Coronary artery (tissue), 2 donors: Measurements from ENCODE around the gene YPEL1.
"Not testable (repeated sequence)": the region's sequence is repeated elsewhere in the genome, so short reads cannot be mapped to it uniquely, and the experiment has no call there.

Source experiments
- DNase-seq: peaks from one replicate; pipeline ENCODE4 v3.0.0-alpha.2; 2017; ENCODE audit warnings: low spot score
- H3K27ac ChIP-seq, 2 donors: fragments of 200-600 bp; sonication (generic); one replicate each; pipeline ENCODE4 v1.5.1; 2016 to 2019
- H3K4me3 ChIP-seq: fragments of 200-600 bp; sonication (generic); 2 replicates; pipeline ENCODE4 v1.5.1; 2016; ENCODE audit warnings: mild to moderate bottlenecking, moderate library complexity
- TF ChIP-seq, protein P1 (sequence below): fragments of 200-600 bp; sonication (generic); IDR thresholded peaks from one replicate; pipeline ENCODE4 v1.5.1; 2019; ENCODE audit warnings: antibody characterized with exemption

YPEL1 gene

DNA sequence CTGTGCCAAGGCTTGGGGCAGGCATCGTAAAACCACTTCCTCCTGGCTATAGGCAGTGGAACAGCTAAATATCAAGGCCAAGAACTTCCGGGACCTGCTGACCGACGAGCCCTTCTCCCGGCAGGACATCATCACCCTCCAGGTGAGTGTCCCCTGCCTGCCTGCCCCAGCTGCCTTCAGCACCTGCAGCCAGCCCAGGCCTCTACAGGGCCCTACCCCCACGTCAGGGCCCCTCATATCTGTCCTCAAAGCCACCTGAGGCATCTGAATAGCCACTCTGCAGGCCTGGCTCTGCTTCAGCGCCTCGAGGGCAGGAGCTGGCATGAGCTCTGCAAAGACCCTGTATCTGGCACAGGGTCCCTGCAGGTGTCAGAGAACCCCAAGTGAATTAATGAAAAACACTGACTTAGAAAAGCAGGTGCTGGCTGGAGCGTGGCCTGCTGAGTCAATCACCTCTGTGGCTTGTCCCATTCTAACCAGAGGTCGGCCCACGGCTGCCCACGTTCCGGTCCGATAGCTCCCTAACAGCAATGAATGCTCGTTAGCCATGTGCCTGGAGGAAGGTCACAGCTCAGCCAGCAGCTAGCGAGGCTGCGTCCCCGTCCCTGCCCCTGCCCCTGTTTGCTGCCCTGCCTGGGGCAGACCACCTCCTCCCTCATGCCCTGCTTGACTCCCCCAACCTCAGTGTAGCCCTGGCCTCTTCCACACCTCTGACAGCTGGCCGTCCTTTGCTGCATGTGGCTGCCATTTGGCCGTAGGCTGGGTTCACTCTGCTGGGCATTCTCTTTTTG is 53.0 kb downstream of the YPEL1 start:
- no peak for DNase-seq
- H3K4me3 ChIP-seq, result no peak overlapping the region

DNA sequence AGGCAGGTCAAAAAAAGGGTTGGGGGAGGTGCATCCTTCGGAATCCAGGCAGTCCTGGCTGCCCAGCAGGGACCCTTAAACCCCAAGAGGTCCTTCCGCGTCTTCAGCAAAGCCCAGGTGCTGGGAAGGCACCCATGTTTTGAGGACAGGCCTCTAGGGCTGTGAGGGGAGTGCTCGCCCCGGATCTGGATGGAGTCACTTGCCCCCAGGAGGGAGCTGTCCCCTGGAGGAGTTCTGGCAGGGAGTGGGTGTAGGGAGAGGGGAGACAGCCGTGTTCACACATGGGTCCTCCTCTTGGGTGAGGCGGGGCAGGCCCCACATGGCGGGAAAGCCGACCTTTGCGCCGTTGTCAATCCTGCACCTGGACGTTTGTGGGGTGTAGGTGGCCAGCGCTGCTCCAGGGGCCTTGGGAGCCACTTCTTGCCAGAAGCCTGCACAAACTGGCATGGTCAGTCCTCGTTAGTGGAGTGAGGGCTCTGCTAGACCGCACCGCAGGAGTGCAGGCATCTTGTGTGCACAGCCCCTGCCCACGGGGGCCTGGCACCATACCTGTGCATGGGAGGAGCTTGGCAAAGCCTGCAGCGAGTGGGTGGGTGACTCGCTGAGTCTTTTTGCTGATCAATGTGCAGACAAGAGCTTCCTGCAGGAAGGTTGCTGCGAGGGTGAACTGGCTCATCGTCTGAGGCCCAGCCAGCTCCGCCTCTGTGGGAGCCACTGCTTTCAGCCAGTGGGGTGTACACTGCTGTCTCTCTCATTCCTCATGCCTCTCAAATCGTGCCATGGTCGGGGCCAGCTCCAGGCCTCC is 53.8 kb downstream of the YPEL1 start:
- no peak for DNase-seq
- TF ChIP-seq, protein P1, sequence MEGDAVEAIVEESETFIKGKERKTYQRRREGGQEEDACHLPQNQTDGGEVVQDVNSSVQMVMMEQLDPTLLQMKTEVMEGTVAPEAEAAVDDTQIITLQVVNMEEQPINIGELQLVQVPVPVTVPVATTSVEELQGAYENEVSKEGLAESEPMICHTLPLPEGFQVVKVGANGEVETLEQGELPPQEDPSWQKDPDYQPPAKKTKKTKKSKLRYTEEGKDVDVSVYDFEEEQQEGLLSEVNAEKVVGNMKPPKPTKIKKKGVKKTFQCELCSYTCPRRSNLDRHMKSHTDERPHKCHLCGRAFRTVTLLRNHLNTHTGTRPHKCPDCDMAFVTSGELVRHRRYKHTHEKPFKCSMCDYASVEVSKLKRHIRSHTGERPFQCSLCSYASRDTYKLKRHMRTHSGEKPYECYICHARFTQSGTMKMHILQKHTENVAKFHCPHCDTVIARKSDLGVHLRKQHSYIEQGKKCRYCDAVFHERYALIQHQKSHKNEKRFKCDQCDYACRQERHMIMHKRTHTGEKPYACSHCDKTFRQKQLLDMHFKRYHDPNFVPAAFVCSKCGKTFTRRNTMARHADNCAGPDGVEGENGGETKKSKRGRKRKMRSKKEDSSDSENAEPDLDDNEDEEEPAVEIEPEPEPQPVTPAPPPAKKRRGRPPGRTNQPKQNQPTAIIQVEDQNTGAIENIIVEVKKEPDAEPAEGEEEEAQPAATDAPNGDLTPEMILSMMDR, result no peak
- H3K4me3 ChIP-seq, result no peak overlapping the region
- no peak overlapping the region for H3K27ac ChIP-seq

More for the DNA sequence above, 53.0 kb downstream of the YPEL1 start:
- TF ChIP-seq, protein P1, result no peak
- no peak overlapping the region for H3K27ac ChIP-seq

DNA sequence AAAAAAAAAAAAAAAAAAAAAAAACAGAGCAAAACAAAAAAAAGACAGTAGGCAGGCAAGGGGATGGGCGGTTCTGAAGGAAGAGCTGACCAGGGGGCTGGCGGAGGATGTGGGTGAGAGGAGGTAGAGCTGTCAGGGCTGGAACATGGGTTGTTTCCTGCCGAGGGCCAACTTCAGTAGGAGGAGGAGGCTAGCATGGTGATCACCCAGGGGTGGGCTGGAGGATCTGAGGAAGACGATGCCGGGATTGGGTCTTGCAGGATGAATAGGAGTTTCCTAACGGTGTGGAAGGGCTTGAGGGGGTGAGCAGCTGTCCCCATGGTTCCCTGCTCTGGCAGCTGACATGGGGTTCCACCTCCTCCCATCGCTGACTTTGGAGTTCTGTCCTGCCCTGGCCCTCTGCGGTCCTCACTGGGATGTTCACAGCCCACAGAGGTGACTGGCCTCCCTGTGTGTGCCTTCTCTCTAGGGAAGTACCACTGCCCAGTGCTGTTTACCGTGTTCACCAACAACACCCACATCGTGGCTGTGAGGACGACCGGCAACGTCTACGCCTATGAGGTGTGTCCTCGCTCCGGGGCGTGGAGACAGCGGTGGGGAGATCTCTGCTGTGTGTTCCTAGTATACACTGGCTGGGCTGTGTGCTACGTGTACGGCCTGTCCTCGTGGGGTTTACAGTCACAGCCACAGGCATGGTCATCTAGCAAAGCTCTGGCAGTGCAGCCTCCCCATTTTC is 54.6 kb downstream of the YPEL1 start:
- no peak for DNase-seq
- no peak overlapping the region for H3K27ac ChIP-seq
- H3K4me3 ChIP-seq, result no peak overlapping the region
- TF ChIP-seq, protein P1, result no peak

DNA sequence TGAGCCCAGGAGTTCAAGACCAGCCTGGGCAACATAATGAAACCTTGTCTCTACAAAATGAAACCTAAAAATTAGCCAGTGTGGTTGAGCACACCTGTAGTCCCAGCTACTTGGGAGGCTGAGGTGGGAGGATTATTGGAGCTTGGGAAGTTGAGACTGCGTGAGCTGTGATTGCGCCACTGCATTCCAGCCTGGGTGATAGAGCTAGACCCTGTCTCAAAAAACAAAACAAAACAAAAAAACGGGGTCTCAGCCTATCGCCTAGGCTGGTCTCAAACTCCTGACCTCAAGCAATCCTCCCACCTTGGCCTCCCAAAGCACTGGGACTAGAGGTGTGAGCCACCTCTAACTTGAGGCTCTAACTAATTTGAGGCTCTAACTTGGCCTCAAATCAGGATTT is 56.2 kb downstream of the YPEL1 start:
- Histone ChIP-seq H3K27ac (no peak overlapping the region), H3K4me3 (no peak overlapping the region)
- DNase-seq, result no peak
- TF ChIP-seq, protein P1, result no peak

DNA sequence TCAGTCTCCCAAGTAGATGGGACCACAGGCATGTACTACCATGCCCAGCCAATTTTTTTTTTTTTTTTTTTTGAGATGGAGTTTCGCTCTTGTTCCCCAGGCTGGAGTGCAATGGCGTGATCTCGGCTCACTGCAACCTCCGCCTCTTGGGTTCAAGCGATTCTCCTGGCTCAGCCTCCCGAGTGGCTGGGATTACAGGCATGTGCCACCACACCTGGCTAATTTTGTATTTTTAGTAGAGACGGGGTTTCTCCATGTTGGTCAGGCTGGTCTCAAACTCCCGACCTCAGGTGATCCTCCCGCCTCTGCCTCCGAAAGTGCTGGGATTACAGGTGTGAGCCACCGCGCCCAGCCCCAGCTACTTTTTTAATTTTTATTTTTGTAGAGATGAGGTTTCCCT is 56.8 kb downstream of the YPEL1 start:
- not testable (repeated sequence) for H3K27ac ChIP-seq, DNase-seq, H3K4me3 ChIP-seq

DNA sequence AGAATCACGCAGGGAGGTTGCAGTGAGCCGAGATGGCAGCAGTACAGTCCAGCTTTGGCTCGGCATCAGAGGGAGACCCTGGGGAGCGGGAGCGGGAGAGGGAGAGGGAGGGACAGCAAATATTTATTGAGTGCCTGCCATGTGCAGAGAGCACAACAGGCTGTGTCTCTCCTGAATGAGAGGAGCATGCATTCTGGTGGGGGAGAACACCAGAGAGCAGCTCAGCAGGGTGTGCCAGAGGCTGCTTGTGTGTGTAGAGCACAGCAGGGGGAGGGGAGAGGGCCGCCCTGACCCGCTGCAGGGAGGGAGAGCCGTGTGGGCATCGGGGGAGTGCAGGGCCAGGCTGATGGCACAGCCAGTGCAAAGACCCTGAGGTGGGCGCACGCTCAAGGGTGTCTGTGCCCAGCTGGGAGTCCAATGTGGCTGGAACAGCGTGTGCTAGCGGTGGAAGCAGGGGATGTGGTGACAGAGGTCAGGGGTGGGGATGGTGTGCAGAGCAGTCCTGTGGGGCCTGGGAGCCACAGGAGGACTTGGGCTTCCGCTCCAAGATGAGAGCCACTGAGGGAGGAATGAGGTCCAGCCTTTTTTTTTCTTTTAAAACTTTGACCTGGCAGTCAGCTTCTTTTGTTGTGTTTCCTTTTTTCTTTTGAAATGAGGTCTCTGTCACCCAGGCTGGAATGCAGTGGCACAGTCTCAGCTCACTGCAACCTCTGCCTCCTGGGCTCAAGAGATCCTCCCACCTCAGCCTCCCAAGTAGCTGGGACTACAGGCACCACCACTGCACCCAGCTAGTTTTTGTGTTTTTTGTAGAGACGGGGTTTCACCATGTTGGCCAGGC is 57.8 kb downstream of the YPEL1 start:
- no peak overlapping the region for H3K4me3 ChIP-seq
- DNase-seq, result no peak
- TF ChIP-seq, protein P1, result no peak
- no peak overlapping the region for H3K27ac ChIP-seq
